H1 (cell line): ENCODE data around the gene PDK4. TPM values are rescaled to one million over a fixed set of nuclear protein-coding genes. Genes with fewer than 3 reads are reported as not detected.

Experiments used
- CTCF ChIA-PET: fragments of 300-600 bp; sonication (Branson Sonifier 250); formaldehyde crosslinking; loops from one replicate; lab custom pipeline; 2021; ENCODE audit not compliant: partially characterized antibody; lab: Charles Lee
- POLR2A ChIA-PET: fragments of 300-600 bp; sonication (Branson Sonifier 250); formaldehyde crosslinking; loops from one replicate; lab custom pipeline; 2021; ENCODE audit warnings: inconsistent platforms; ENCODE audit not compliant: partially characterized antibody; lab: Charles Lee
- DNase-seq, 2 experiments: peaks; one replicate each; pipeline versions ENCODE4 v3.0.0 to v3.0.0-alpha.2; 2010 to 2022; ENCODE audit warnings: low spot score in 2 of 2, low read depth in 1 of 2, mixed read lengths in 1 of 2
- FAIRE-seq: peaks from 2 replicates; lab custom pipeline; 2011; peaks lifted over from hg19 to GRCh38; lab: Jason Lieb, UNC
- H2AFZ ChIP-seq: 2 replicates; pipeline ENCODE4 v1.8.1; 2012; ENCODE audit warnings: low read length, inconsistent platforms
- H2AK5ac ChIP-seq: 2 replicates; pipeline ENCODE4 v1.6.1; 2013; ENCODE audit warnings: low read depth, low read length
- H2BK120ac ChIP-seq: replicated peaks from 2 replicates; pipeline ENCODE3; 2013; ENCODE audit warnings: low read depth, low read length, inconsistent platforms
- H2BK12ac ChIP-seq: 2 replicates; pipeline ENCODE4 v1.6.1; 2013; ENCODE audit warnings: low read depth, low read length
- H2BK15ac ChIP-seq: 2 replicates; pipeline ENCODE4 v1.6.1; 2013; ENCODE audit warnings: low read length
- H2BK20ac ChIP-seq: 2 replicates; pipeline ENCODE4 v1.6.1; 2013; ENCODE audit warnings: low read length
- H2BK5ac ChIP-seq: 2 replicates; pipeline ENCODE4 v1.6.1; 2013; ENCODE audit warnings: low read depth, low read length
- H3K14ac ChIP-seq: 2 replicates; pipeline ENCODE4 v1.6.1; 2013; ENCODE audit warnings: inconsistent platforms; ENCODE audit not compliant: insufficient read length
- H3K18ac ChIP-seq: 2 replicates; pipeline ENCODE4 v1.6.1; 2013; ENCODE audit warnings: low read length; ENCODE audit errors: extremely low read depth
- H3K23ac ChIP-seq: 2 replicates; pipeline ENCODE4 v1.6.1; 2013; ENCODE audit warnings: inconsistent platforms; ENCODE audit not compliant: insufficient read length
- H3K23me2 ChIP-seq: 2 replicates; pipeline ENCODE4 v1.6.1; 2013; ENCODE audit warnings: low read depth, low read length
- H3K27ac ChIP-seq: 2 replicates; pipeline ENCODE4 v1.6.1; 2011; ENCODE audit warnings: low read depth, low read length, inconsistent platforms
- H3K27me3 ChIP-seq, 4 experiments: replicated peaks in 1 of 4; 1 replicate in 1 of 4; 2 replicates in 3 of 4; pipeline versions ENCODE4 v1.6.1 to v1.8.1; 2011 to 2013; ENCODE audit warnings: low read length in 3 of 4, mild to moderate bottlenecking in 3 of 4, inconsistent platforms in 2 of 4, mixed read lengths in 2 of 4, moderate library complexity in 1 of 4; ENCODE audit not compliant: control insufficient read depth in 3 of 4, insufficient read depth in 3 of 4; ENCODE audit errors: extremely low read depth in 1 of 4
- H3K36me3 ChIP-seq, 4 experiments: 2 replicates each; pipeline versions ENCODE4 v1.6.1 to v1.8.1; 2011 to 2013; ENCODE audit warnings: mild to moderate bottlenecking in 4 of 4, low read length in 3 of 4, moderate library complexity in 2 of 4, control low read depth in 1 of 4, inconsistent platforms in 1 of 4; ENCODE audit not compliant: insufficient read depth in 4 of 4, control insufficient read depth in 2 of 4
- H3K4ac ChIP-seq: replicated peaks from 2 replicates; pipeline ENCODE3; 2013; ENCODE audit warnings: low read length, low read depth, mixed read lengths, inconsistent platforms; ENCODE audit not compliant: insufficient read length
- H3K4me1 ChIP-seq, 4 experiments: replicated peaks in 1 of 4; 1 replicate in 1 of 4; 2 replicates in 3 of 4; pipeline versions ENCODE4 v1.6.1 to v1.8.1; 2011 to 2013; ENCODE audit warnings: low read length in 3 of 4, inconsistent platforms in 2 of 4, mixed read lengths in 1 of 4; ENCODE audit not compliant: insufficient read depth in 4 of 4, control insufficient read depth in 3 of 4
- H3K4me2 ChIP-seq, 2 experiments: 2 replicates each; pipeline versions ENCODE4 v1.6.1 to v1.8.1; 2011 to 2013; ENCODE audit warnings: low read depth in 2 of 2, low read length in 2 of 2, control low read depth in 1 of 2, inconsistent platforms in 1 of 2, mild to moderate bottlenecking in 1 of 2; ENCODE audit not compliant: insufficient read depth in 1 of 2
- H3K4me3 ChIP-seq, 4 experiments: fragments of 200-600, 300-600 bp in 1 of 4; sonication (generic), shearing (Covaris generic), sonication (Bioruptor Twin) in 1 of 4; 2 replicates each; pipeline versions ENCODE4 v1.5.1 to v1.8.1; 2011 to 2016; ENCODE audit warnings: low read length in 4 of 4, low read depth in 3 of 4, control low read depth in 2 of 4, inconsistent platforms in 2 of 4, mild to moderate bottlenecking in 2 of 4, mixed read lengths in 1 of 4, moderate library complexity in 1 of 4; ENCODE audit not compliant: insufficient read depth in 2 of 4; ENCODE audit errors: extremely low read depth in 1 of 4
- H3K56ac ChIP-seq: replicated peaks from 2 replicates; pipeline ENCODE3; 2013; ENCODE audit warnings: low read depth, mild to moderate bottlenecking, mixed read lengths, low read length, inconsistent platforms; ENCODE audit not compliant: insufficient read length
- H3K79me1 ChIP-seq: 2 replicates; pipeline ENCODE4 v1.6.1; 2013; ENCODE audit warnings: low read depth, low read length, control low read depth
- H3K79me2 ChIP-seq, 2 experiments: 2 replicates each; pipeline versions ENCODE4 v1.6.1 to v1.8.1; 2012 to 2013; ENCODE audit warnings: low read length in 2 of 2, mild to moderate bottlenecking in 2 of 2, inconsistent platforms in 1 of 2; ENCODE audit not compliant: insufficient read depth in 2 of 2, control insufficient read depth in 1 of 2
- H3K9ac ChIP-seq, 4 experiments: replicated peaks in 1 of 4; 1 replicate in 1 of 4; 2 replicates in 3 of 4; pipeline versions ENCODE4 v1.6.1 to v1.8.1; 2011 to 2013; ENCODE audit warnings: low read depth in 3 of 4, low read length in 3 of 4, control low read depth in 2 of 4, mild to moderate bottlenecking in 2 of 4, moderate library complexity in 2 of 4, inconsistent platforms in 1 of 4; ENCODE audit errors: extremely low read depth in 1 of 4
- H3K9me3 ChIP-seq, 2 experiments: 2 replicates each; pipeline versions ENCODE4 v1.6.1 to v1.8.1; 2012 to 2013; ENCODE audit warnings: mild to moderate bottlenecking in 2 of 2, moderate library complexity in 2 of 2, control low read depth in 1 of 2, inconsistent platforms in 1 of 2, low read depth in 1 of 2, low read length in 1 of 2, mixed read lengths in 1 of 2; ENCODE audit not compliant: insufficient read depth in 2 of 2
- H4K20me1 ChIP-seq, 2 experiments: replicated peaks in 1 of 2; 2 replicates each; pipeline versions ENCODE3 to v1.8.1; 2011 to 2013; ENCODE audit warnings: inconsistent platforms in 2 of 2, low read length in 2 of 2, mild to moderate bottlenecking in 1 of 2; ENCODE audit not compliant: insufficient read depth in 2 of 2, control insufficient read depth in 1 of 2
- H4K5ac ChIP-seq: 2 replicates; pipeline ENCODE4 v1.6.1; 2013; ENCODE audit warnings: low read length, low read depth, mixed read lengths, inconsistent platforms; ENCODE audit not compliant: insufficient read length
- H4K8ac ChIP-seq: 2 replicates; pipeline ENCODE4 v1.8.0; 2013; ENCODE audit warnings: mild to moderate bottlenecking, moderate library complexity, low read length, inconsistent platforms; ENCODE audit not compliant: insufficient read depth; ENCODE audit errors: extremely low read depth
- H4K91ac ChIP-seq: replicated peaks from 2 replicates; pipeline ENCODE3; 2013; ENCODE audit warnings: low read length, mixed read lengths, inconsistent platforms; ENCODE audit not compliant: insufficient read length
- CBX8 ChIP-seq: fragments of 300-800, 300-1000 bp; sonication (generic); IDR thresholded peaks from 2 replicates; pipeline ENCODE4 v1.7.1; 2016; ENCODE audit warnings: low read depth, low read length, borderline replicate concordance
- EP300 ChIP-seq, 2 experiments: IDR thresholded peaks; 1 replicate in 1 of 2; 2 replicates in 1 of 2; pipeline ENCODE4 v1.6.1; 2011 to 2012; ENCODE audit warnings: low read depth in 2 of 2, low read length in 2 of 2, mild to moderate bottlenecking in 2 of 2, borderline replicate concordance in 1 of 2, inconsistent platforms in 1 of 2, moderate library complexity in 1 of 2
- GTF2F1 ChIP-seq: IDR thresholded peaks from 2 replicates; pipeline ENCODE4 v1.6.1; 2012; ENCODE audit warnings: low read depth, low read length, improper control_type of control experiment, borderline replicate concordance
- KDM4A ChIP-seq: IDR thresholded peaks from one replicate; pipeline ENCODE4 v1.7.1; 2012; ENCODE audit warnings: low read depth, mild to moderate bottlenecking, moderate library complexity, low read length, inconsistent platforms; ENCODE audit not compliant: severe bottlenecking
- NANOG ChIP-seq: IDR thresholded peaks from 2 replicates; pipeline ENCODE4 v1.6.1; 2011; ENCODE audit warnings: low read length, low read depth, mild to moderate bottlenecking, inconsistent platforms; ENCODE audit not compliant: insufficient read depth, poor library complexity, severe bottlenecking
- RAD21 ChIP-seq, 2 experiments: IDR thresholded peaks in 1 of 2; conservative IDR thresholded peaks in 1 of 2; 2 replicates each; pipeline ENCODE4 v1.6.1; 2011; ENCODE audit warnings: low read depth in 2 of 2, low read length in 2 of 2, improper control_type of control experiment in 1 of 2, inconsistent platforms in 1 of 2, mild to moderate bottlenecking in 1 of 2, moderate library complexity in 1 of 2
- SIN3A ChIP-seq, 2 experiments: IDR thresholded peaks in 1 of 2; conservative IDR thresholded peaks in 1 of 2; 2 replicates each; pipeline ENCODE4 v1.6.1; 2011 to 2012; ENCODE audit warnings: low read length in 2 of 2, improper control_type of control experiment in 1 of 2, low read depth in 1 of 2, mild to moderate bottlenecking in 1 of 2
- SP4 ChIP-seq: IDR thresholded peaks from 2 replicates; pipeline ENCODE4 v1.6.1; 2012; ENCODE audit warnings: low read length, inconsistent platforms
- TEAD4 ChIP-seq: IDR thresholded peaks from 2 replicates; pipeline ENCODE4 v1.6.1; 2012; ENCODE audit warnings: low read depth, low read length, inconsistent platforms, mixed read lengths
- WGBS, 2 experiments: shearing (Covaris generic) in 1 of 2; methylation state at CpG; one replicate each; pipeline versions ENCODE4 v1.1.6 to v1.1.7; 2013 to 2015; ENCODE audit warnings: low lambda C conversion rate in 2 of 2, mixed read lengths in 2 of 2, inconsistent platforms in 1 of 2, low coverage in 1 of 2, missing lambda C conversion rate in 1 of 2; ENCODE audit not compliant: insufficient replicate concordance in 2 of 2, insufficient coverage in 1 of 2, insufficient read length in 1 of 2; ENCODE audit errors: extremely low coverage in 1 of 2, missing lambda C conversion rate in 1 of 2; 5-methylcytosine and 5-hydroxymethylcytosine counted together
- polyA plus RNA-seq, 7 experiments: library from polyadenylated mRNA; depleted of rRNA in 3 of 7; stranded (reverse) in 5 of 7; unstranded in 2 of 7; fragments of >200 nt in 5 of 7; fragments of 200-250 nt in 2 of 7; gene quantifications; 1 replicate in 5 of 7; 2 replicates in 1 of 7; 4 replicates in 1 of 7; pipeline versions ENCODE4 v1.2.1 to v1.2.3, GENCODE V29; 2011 to 2013; ENCODE audit warnings: missing spikeins in 2 of 7, mixed read lengths in 2 of 7
- total RNA-seq: library from RNA; stranded (reverse); fragmentation: NEBNext Ultra II Directional; extraction: Animal tissue kit (Norgen Biotek cat#: 25700); gene quantifications from 2 replicates; pipeline ENCODE4 v1.2.1, GENCODE V29; 2021
- TF ChIP-seq, protein P1 (sequence below): IDR thresholded peaks from 2 replicates; pipeline ENCODE4 v1.6.1; 2012; ENCODE audit warnings: low read length, inconsistent platforms
- TF ChIP-seq, protein P2 (sequence below): IDR thresholded peaks from 2 replicates; pipeline ENCODE4 v1.6.1; 2011; ENCODE audit warnings: low read depth, mild to moderate bottlenecking, low read length; ENCODE audit not compliant: insufficient read depth

PDK4 gene
- total and polyA plus RNA-seq, 2 of the 8 experiments (the other 6 are each of a cell fraction or from before 2014, with no cell fraction given), result 0.26 TPM; not detected in 1

DNA sequence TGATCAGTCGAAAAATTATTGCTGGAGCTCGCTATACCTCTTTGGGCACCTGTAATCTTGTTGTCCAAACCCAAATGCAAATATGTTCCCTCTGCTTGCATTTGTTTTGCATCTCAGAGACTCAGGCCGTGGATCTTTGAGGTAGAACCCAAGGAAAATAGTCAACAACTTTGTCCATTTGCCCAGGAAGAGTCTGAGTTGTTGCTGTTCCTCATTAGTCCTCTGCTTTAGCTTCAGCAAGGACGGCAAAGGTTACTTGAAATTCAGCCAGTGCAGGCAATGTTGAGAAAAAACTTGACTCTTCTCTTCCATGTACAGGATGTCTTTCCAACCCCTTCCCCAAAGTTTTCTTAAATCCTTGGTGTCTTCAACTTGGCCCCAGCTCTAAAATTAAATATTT, 45.8 kb downstream of the PDK4 start:
- no peak overlapping the region for H4K91ac ChIP-seq
- H3K4ac ChIP-seq, result no peak overlapping the region
- no peak overlapping the region for H3K14ac ChIP-seq
- no peak overlapping the region for H2AFZ ChIP-seq
- no peak overlapping the region for H3K23ac ChIP-seq
- no peak overlapping the region for H3K27ac ChIP-seq
- no peak overlapping the region for H3K4me2 ChIP-seq
- FAIRE-seq (no peak), DNase-seq (no peak)
- H2BK120ac ChIP-seq, result no peak overlapping the region
- H3K56ac ChIP-seq, result no peak overlapping the region
- no peak overlapping the region for H2BK20ac ChIP-seq
- no peaks in the 10 kb centered on the region for H3K36me3 ChIP-seq
- no peaks in the 10 kb centered on the region for H3K4me1 ChIP-seq
- H3K9ac ChIP-seq, result no peak overlapping the region
- H3K23me2 ChIP-seq, result no peaks in the 10 kb centered on the region
- 89% methylated on average over 4 of the region's 4 CpGs; no CpG with 5 or more reads in 1 of the 2 experiments for WGBS, 2 experiments
- POLR2A ChIA-PET, result no interaction called here
- no peak overlapping the region for H3K4me3 ChIP-seq
- H2BK12ac ChIP-seq, result no peak overlapping the region
- no peaks in the 10 kb centered on the region for H3K9me3 ChIP-seq
- H2BK15ac ChIP-seq, result no peak overlapping the region
- H4K8ac ChIP-seq, result no peak overlapping the region
- H2AK5ac ChIP-seq, result no peak overlapping the region
- H3K18ac ChIP-seq, result no peak overlapping the region
- no peaks in the 10 kb centered on the region for H3K79me2 ChIP-seq
- H3K79me1 ChIP-seq, result no peaks in the 10 kb centered on the region
- H2BK5ac ChIP-seq, result no peak overlapping the region
- H4K5ac ChIP-seq, result no peak overlapping the region
- CTCF ChIA-PET, result interaction anchor here (0.9 to 15.7 kb wide), 8 partner anchors 10 to 144 kb away, joined by 3 to 187 read pairs (median 4); no protein-coding TSS in a partner anchor
- H3K27me3 ChIP-seq, result no peaks in the 10 kb centered on the region
- H4K20me1 ChIP-seq, result no peaks in the 10 kb centered on the region
- TF ChIP-seq, protein P1, sequence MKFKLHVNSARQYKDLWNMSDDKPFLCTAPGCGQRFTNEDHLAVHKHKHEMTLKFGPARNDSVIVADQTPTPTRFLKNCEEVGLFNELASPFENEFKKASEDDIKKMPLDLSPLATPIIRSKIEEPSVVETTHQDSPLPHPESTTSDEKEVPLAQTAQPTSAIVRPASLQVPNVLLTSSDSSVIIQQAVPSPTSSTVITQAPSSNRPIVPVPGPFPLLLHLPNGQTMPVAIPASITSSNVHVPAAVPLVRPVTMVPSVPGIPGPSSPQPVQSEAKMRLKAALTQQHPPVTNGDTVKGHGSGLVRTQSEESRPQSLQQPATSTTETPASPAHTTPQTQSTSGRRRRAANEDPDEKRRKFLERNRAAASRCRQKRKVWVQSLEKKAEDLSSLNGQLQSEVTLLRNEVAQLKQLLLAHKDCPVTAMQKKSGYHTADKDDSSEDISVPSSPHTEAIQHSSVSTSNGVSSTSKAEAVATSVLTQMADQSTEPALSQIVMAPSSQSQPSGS, result no peak
- no peak for TF ChIP-seq GTF2F1
- TF ChIP-seq RAD21 (IDR thresholded peaks at IDR 0.05 in 1 of 2, conservative IDR thresholded peaks at IDR 0.05 in 1 of 2; ENCODE audit: low read depth in 2 of 2, low read length in 2 of 2), result no peak
- no peak for TF ChIP-seq KDM4A
- no peak for TF ChIP-seq CBX8
- TF ChIP-seq EP300 (IDR thresholded peaks at IDR 0.05; ENCODE audit: borderline replicate concordance in 1 of 2, low read depth in 2 of 2, low read length in 2 of 2), result no peak
- TF ChIP-seq SIN3A (conservative IDR thresholded peaks at IDR 0.05 in 1 of 2, IDR thresholded peaks at IDR 0.05 in 1 of 2; ENCODE audit: low read depth in 1 of 2, low read length in 2 of 2), result no peak
- TF ChIP-seq TEAD4, result no peak
- TF ChIP-seq SP4, result no peak
- no peak for TF ChIP-seq NANOG
- TF ChIP-seq, protein P2, sequence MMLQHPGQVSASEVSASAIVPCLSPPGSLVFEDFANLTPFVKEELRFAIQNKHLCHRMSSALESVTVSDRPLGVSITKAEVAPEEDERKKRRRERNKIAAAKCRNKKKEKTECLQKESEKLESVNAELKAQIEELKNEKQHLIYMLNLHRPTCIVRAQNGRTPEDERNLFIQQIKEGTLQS, result no peak
